Activated CD4-positive, alpha-beta memory T cell treated with anti-CD3 and anti-CD28 coated beads for 36 hours (primary cell): Measurements from ENCODE around the gene MXRA5. TPM values are rescaled to one million over a fixed set of nuclear protein-coding genes. Genes with fewer than 3 reads are reported as not detected.
"Not testable (repeated sequence)": the region's sequence is repeated elsewhere in the genome, so short reads cannot be mapped to it uniquely, and the experiment has no call there.

Experiments
- CTCF ChIA-PET: fragments of 350-600 bp; sonication (Branson Sonifier 250); formaldehyde crosslinking; loops from one replicate; lab custom pipeline; 2021; ENCODE audit warnings: antibody characterized with exemption, inconsistent platforms; lab: Charles Lee
- POLR2A ChIA-PET: fragments of 350-600 bp; sonication (Branson Sonifier 250); formaldehyde crosslinking; loops from one replicate; lab custom pipeline; 2021; ENCODE audit warnings: antibody characterized with exemption; lab: Charles Lee
- DNase-seq: peaks from one replicate; pipeline ENCODE4 v3.0.0-alpha.2; 2020
- H3K27ac Mint-ChIP-seq: one replicate; pipeline ENCODE4 v1.8.0; 2021; ENCODE audit warnings: mixed read lengths
- H3K27me3 Mint-ChIP-seq: one replicate; pipeline ENCODE4 v1.8.0; 2021; ENCODE audit warnings: mixed read lengths
- H3K36me3 Mint-ChIP-seq: one replicate; pipeline ENCODE4 v1.8.0; 2021; ENCODE audit warnings: mixed read lengths
- H3K4me1 Mint-ChIP-seq: one replicate; pipeline ENCODE4 v1.8.0; 2021; ENCODE audit warnings: low read depth, mixed read lengths
- H3K4me3 Mint-ChIP-seq: one replicate; pipeline ENCODE4 v1.8.0; 2021; ENCODE audit warnings: mild to moderate bottlenecking, mixed read lengths
- H3K9me3 Mint-ChIP-seq: one replicate; pipeline ENCODE4 v1.8.0; 2021; ENCODE audit warnings: mixed read lengths
- intact Hi-C: fragments of 100-400 bp; cut with micrococcal nuclease; formaldehyde crosslinking; loops from one replicate; pipeline ENCODE4 v1.15.1; 2023
- total RNA-seq, 2 experiments: library from RNA; stranded (reverse); gene quantifications; one replicate each; pipeline ENCODE4 v1.2.3, GENCODE V29; 2021

Gene MXRA5, protein sequence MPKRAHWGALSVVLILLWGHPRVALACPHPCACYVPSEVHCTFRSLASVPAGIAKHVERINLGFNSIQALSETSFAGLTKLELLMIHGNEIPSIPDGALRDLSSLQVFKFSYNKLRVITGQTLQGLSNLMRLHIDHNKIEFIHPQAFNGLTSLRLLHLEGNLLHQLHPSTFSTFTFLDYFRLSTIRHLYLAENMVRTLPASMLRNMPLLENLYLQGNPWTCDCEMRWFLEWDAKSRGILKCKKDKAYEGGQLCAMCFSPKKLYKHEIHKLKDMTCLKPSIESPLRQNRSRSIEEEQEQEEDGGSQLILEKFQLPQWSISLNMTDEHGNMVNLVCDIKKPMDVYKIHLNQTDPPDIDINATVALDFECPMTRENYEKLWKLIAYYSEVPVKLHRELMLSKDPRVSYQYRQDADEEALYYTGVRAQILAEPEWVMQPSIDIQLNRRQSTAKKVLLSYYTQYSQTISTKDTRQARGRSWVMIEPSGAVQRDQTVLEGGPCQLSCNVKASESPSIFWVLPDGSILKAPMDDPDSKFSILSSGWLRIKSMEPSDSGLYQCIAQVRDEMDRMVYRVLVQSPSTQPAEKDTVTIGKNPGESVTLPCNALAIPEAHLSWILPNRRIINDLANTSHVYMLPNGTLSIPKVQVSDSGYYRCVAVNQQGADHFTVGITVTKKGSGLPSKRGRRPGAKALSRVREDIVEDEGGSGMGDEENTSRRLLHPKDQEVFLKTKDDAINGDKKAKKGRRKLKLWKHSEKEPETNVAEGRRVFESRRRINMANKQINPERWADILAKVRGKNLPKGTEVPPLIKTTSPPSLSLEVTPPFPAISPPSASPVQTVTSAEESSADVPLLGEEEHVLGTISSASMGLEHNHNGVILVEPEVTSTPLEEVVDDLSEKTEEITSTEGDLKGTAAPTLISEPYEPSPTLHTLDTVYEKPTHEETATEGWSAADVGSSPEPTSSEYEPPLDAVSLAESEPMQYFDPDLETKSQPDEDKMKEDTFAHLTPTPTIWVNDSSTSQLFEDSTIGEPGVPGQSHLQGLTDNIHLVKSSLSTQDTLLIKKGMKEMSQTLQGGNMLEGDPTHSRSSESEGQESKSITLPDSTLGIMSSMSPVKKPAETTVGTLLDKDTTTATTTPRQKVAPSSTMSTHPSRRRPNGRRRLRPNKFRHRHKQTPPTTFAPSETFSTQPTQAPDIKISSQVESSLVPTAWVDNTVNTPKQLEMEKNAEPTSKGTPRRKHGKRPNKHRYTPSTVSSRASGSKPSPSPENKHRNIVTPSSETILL (N-terminal part only)
- total RNA-seq = not detected

DNA sequence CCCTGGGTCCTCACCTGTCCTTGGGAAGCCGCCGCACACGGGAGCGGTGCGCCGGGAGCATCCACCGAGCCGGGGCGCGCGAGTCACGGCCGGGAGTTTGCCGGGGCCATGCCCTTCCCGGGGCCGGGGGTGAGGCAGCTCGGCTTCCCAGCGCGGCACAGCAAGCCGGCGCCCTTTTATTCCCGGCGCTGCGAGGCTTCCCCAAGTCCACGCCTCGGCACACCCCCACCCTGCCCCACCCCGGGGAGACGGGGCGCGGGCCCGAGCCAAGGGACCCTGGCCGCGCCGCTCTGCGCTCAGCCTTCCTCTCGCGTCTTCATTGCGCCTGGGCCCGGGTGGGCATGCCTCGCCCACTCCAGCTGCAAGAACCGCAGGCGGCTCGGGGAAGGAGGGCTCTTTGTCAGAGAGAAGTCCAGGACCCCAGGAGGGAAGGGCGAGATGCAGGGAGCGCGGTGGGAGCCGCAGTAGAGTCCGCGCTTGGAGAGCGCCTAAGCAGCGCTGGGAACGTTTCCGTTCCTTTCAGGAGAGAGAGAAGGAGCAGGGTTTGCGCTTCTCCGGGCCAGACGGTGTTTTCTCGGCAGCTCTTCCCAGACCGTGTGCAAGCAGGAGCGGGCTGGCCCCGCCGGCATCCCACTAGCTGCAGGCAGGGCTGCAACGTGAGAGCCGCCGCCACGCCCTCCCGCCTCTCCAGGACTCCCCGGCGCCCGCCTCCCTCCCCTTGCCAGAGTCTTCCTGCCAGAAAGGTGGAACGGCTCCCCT lies at the start of gene MXRA5:
Gene MXRA5, minus strand, starts transcription at position 152 of the 759 bp plus-strand sequence. CDS start 2,819 bp downstream, outside the sequence.
- Mint-ChIP-seq H3K9me3 (no peaks in the 10 kb centered on the region), H3K27ac (no peak within 1 kb of the TSS), H3K36me3 (no peaks in the 10 kb centered on the region), H3K27me3 (peaks cover 19% of the 10 kb centered on the region), H3K4me3 (no peak within 1 kb of the TSS), H3K4me1 (no peaks in the 10 kb centered on the region)
- ChIA-PET CTCF (no interaction called here), POLR2A (no interaction called here)
- DNase-seq = no peak
- intact Hi-C loops = no loop called here

DNA sequence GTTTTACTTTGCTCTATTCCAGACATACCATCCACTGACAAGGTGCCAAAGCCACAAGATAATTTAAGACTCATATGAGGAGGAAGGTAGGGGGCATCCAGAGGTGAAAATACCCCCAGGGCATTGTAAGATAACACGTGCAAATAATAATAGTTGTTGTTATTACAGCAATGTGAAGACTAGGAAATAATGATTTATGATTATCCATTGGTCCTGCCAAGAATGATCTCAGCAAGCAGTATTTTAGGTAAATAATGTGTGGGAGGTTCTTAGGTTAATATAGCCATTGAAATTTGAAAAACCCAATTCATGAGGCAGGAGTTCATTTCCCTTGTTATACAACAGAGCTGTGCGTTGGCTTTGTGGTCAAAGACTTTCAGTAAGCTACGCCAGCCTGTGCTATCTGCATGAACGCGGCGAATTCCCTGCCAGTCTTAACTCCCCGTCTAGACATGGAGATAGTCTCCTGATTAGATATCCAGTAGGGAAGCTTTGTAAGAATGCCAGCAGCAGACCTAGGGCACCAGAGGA lies 47.2 kb upstream of the MXRA5 start:
- ChIA-PET CTCF (no interaction called here), POLR2A (no interaction called here)
- DNase-seq = no peak
- H3K4me1 Mint-ChIP-seq = no peaks in the 10 kb centered on the region
- no peaks in the 10 kb centered on the region for H3K27me3 Mint-ChIP-seq
- no peaks in the 10 kb centered on the region for H3K36me3 Mint-ChIP-seq
- intact Hi-C loops = no loop called here
- H3K4me3 Mint-ChIP-seq = no peak overlapping the region
- no peak overlapping the region for H3K27ac Mint-ChIP-seq
- no peaks in the 10 kb centered on the region for H3K9me3 Mint-ChIP-seq

DNA sequence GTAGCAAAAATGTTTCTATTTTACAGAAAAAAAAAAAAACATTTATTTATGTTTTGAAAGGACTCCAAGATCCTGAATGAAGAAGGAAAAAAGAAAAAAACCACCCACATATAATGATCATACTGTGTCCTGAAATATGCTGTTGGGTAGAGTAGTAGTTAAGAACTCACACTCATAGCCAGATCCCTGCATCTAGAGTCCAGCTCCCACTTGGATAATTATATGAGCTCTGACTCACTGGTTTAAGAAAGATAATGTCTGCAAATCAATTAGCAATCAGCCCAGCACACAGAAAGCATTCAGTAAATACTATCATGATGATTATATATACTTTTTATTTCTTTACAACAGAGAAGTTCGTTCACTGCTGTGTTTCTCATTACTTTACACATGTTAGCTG lies 46.7 kb upstream of the MXRA5 start:
- intact Hi-C loops = no loop called here

DNA sequence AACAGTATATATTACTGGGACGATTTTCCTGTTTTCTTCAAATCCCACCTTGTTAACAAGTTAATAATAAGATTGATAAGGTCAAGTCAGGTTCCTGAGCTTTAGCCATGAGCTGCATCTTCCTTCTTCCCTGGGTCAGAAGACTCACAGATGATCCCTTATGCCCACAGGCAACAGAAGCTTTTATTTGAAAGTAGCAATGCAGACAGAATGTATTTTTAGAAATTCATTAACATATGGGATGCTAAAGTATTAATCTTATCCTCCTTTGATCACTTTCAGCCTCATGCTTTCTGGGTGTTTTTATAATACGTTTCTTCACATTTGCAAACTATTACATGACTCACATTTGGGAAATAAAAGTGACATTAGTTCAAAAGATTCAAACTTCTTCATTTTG lies 42.0 kb upstream of the MXRA5 start:
- ChIA-PET CTCF (no interaction called here), POLR2A (no interaction called here)
- H3K4me1 Mint-ChIP-seq = no peaks in the 10 kb centered on the region
- H3K27me3 Mint-ChIP-seq = no peaks in the 10 kb centered on the region
- no peak overlapping the region for H3K4me3 Mint-ChIP-seq
- no peak overlapping the region for H3K27ac Mint-ChIP-seq
- no peaks in the 10 kb centered on the region for H3K9me3 Mint-ChIP-seq
- H3K36me3 Mint-ChIP-seq = no peaks in the 10 kb centered on the region
- DNase-seq = no peak
- intact Hi-C loops = no loop called here

More for the DNA sequence above, 46.7 kb upstream of the MXRA5 start:
- H3K27ac Mint-ChIP-seq = no peak overlapping the region
- POLR2A ChIA-PET = no interaction called here
- no peak for DNase-seq
- no peaks in the 10 kb centered on the region for H3K9me3 Mint-ChIP-seq
- CTCF ChIA-PET = no interaction called here
- H3K4me1 Mint-ChIP-seq = no peaks in the 10 kb centered on the region
- H3K36me3 Mint-ChIP-seq = no peaks in the 10 kb centered on the region
- H3K27me3 Mint-ChIP-seq = no peaks in the 10 kb centered on the region
- H3K4me3 Mint-ChIP-seq = no peak overlapping the region

DNA sequence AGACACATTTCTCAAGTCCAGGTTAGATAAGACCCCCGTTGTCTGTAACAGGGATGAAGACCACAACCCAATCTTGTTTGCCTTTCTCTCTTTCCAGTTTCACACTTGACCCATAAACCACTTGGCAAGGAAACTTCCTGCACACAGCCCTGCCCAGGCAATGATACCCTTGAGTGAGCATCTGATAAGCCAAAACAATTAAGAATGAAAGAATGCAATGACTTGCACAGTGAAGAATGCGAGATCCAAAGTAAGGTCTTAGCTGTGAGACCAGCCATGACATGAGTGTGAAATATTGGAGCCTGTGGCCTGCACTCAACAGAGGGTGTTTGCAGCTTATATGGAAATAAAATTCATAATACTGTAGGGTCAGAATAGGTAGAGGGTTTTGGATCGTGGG lies 37.9 kb upstream of the MXRA5 start:
- intact Hi-C loops = no loop called here
- POLR2A ChIA-PET = no interaction called here
- H3K27ac Mint-ChIP-seq = no peak overlapping the region
- H3K4me1 Mint-ChIP-seq = no peaks in the 10 kb centered on the region
- CTCF ChIA-PET = no interaction called here
- no peaks in the 10 kb centered on the region for H3K36me3 Mint-ChIP-seq
- DNase-seq = no peak
- H3K4me3 Mint-ChIP-seq = no peak overlapping the region
- H3K9me3 Mint-ChIP-seq = no peaks in the 10 kb centered on the region
- no peaks in the 10 kb centered on the region for H3K27me3 Mint-ChIP-seq

DNA sequence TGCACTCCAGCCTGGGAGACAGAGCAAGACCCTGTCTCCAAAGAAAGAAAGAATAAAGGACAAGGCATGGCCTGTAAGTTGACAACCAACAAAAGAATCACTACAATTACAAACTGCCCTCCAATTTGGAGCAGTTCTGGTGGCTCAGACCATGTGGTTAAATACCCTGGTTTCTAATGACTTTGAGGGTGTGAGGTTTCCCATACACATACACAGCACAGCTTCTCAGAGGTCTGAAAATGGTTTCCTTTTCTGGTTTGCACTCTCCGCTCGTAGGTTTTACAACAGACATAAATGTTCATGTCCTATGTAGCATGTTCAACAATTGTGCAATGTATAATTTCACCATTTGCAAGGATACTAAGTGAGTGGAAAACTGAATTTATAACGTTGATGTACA lies 34.2 kb upstream of the MXRA5 start:
- Mint-ChIP-seq H3K4me3 (no peak overlapping the region), H3K36me3 (no peaks in the 10 kb centered on the region), H3K4me1 (no peaks in the 10 kb centered on the region), H3K27ac (no peak overlapping the region), H3K9me3 (peaks cover 4% of the 10 kb centered on the region), H3K27me3 (no peaks in the 10 kb centered on the region)
- intact Hi-C loops = no loop called here
- ChIA-PET POLR2A (no interaction called here), CTCF (no interaction called here)
- DNase-seq = no peak

DNA sequence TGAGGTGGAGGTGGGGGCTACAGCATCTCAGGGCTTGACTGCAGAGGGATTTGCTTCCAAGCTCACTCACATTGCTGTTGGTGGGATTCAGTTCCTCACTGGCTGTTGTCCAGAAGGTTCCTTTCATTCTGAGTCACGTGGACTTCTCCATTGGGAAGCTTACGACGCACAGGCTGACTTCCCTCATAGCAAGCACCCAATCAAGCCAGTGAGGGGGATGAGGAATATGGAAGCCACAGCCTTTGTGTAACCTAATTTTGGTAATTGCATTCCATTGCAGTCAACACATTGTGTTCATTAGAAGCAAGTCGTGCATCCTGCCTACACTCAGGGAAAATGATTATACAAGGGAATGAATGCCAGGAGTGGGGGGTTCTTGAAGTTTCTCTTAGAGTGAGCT lies 32.7 kb upstream of the MXRA5 start:
- no peaks in the 10 kb centered on the region for H3K27me3 Mint-ChIP-seq
- intact Hi-C loops = no loop called here
- no peak overlapping the region for H3K4me3 Mint-ChIP-seq
- H3K27ac Mint-ChIP-seq = no peak overlapping the region
- POLR2A ChIA-PET = no interaction called here
- H3K4me1 Mint-ChIP-seq = no peaks in the 10 kb centered on the region
- CTCF ChIA-PET = no interaction called here
- DNase-seq = no peak
- peaks cover 4% of the 10 kb centered on the region for H3K9me3 Mint-ChIP-seq
- H3K36me3 Mint-ChIP-seq = no peaks in the 10 kb centered on the region

DNA sequence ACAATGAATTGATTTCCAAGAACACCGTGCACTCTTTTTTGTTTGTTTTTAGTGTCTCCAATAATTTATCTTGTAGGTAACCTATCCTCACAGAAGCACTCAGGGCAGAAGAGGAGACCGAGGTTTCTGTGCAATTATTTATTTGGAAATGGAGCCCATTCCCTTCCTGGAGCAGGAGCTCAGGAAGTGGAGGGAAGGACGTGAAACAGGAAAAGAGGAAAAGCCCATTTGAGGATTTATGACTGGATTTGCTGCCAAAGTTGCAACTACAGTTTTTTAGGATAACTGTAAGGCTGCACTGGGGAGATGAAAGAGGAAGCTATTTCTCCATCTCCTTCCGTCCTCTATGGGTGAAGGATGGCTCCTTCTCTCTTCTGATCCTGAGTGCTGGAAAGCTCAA lies 31.7 kb upstream of the MXRA5 start:
- H3K9me3 Mint-ChIP-seq = peaks cover 4% of the 10 kb centered on the region
- intact Hi-C loops = no loop called here
- no peak for DNase-seq
- ChIA-PET POLR2A (no interaction called here), CTCF (no interaction called here)
- no peaks in the 10 kb centered on the region for H3K27me3 Mint-ChIP-seq
- no peaks in the 10 kb centered on the region for H3K4me1 Mint-ChIP-seq
- H3K36me3 Mint-ChIP-seq = no peaks in the 10 kb centered on the region
- H3K4me3 Mint-ChIP-seq = no peak overlapping the region
- no peak overlapping the region for H3K27ac Mint-ChIP-seq

DNA sequence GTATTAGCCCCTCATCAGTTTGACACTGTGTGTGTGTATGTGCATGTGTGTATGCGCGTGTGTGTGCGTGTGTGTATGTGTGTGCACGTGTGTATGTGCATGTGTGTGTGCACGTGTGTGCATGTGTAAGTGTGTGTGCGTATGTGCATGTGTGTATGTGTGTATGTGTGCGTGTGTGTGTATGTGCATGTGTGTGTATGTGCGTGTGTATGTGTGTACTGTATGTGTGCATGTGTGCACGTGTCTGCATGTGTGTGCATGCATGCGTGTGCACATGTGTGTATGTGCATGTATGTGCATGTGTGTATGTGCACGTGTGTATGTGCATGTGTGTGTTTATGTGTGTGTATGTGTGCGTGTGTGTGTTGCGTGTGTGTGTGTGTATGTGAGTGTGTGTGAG lies 31.1 kb upstream of the MXRA5 start:
- no peak overlapping the region for H3K27ac Mint-ChIP-seq
- H3K9me3 Mint-ChIP-seq = peaks cover 4% of the 10 kb centered on the region
- ChIA-PET CTCF (no interaction called here), POLR2A (no interaction called here)
- no peaks in the 10 kb centered on the region for H3K36me3 Mint-ChIP-seq
- no peaks in the 10 kb centered on the region for H3K27me3 Mint-ChIP-seq
- no peak for DNase-seq
- no peak overlapping the region for H3K4me3 Mint-ChIP-seq
- H3K4me1 Mint-ChIP-seq = no peaks in the 10 kb centered on the region
- intact Hi-C loops = no loop called here

DNA sequence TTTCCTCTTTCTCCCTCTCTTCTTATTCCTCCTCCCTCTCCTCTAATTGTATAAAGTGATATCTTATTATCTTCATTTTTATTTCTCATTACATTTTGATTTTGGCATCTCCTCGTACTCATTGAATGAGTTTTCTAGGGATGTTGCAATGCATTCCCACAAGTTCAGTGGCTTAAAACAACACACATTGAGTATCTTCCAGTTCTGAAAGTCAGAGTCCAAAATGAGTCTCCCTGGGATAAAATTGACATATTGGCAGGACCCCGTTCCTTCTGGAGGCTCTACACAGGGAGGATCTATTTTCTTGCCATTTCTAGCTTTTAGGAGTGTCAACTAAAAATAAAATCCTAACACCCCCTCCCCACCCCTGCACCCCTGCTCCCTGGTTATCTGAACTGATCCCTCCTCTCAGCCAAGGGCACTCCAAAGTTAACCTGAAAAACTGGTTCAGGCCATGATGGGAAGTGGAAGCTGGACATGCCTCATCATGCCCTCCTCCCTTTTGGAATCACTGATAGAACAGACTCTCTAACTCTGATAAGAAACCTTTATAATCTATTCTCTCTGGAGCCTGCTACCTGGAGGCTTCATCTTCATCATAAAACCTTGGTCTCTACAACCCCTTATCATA lies 29.5 kb upstream of the MXRA5 start:
- H3K4me3 Mint-ChIP-seq, H3K27me3 Mint-ChIP-seq, intact Hi-C loops, POLR2A ChIA-PET, H3K4me1 Mint-ChIP-seq, H3K9me3 Mint-ChIP-seq, H3K27ac Mint-ChIP-seq, DNase-seq, H3K36me3 Mint-ChIP-seq, CTCF ChIA-PET: not testable (repeated sequence)

DNA sequence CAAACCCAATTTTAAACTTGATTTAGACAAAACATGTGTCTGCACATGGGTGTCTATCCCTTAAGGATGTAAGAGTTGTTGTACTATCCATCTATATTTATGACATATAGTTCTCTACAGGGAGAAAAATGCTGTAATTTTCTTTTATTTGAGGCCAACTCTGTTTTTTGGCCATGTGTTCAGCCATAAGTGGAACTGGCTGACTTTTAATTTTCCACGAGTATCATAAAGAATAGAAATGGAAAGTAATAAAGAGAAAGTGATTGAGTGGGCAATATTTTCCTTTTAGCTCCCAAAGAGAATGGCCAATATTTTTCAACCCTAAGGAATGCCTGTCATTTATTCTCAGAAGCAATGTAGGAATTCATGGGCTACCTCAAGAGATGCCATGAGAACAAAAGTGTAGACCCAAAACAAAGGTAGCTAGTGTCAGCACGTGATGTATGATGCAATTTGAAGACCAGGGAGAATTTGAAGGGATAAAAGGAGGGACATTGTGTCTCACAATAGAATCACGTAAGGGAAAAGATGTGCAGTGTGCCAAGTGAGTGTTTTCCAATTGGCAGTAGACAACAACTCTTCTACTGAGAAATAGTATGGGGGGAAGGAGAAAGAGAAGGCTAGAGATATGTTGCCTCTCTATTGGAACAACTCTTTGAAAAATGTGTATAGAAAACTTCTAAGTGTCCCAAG lies 27.8 kb upstream of the MXRA5 start:
- intact Hi-C loops = no loop called here
- CTCF ChIA-PET = no interaction called here

More for the DNA sequence above, 27.8 kb upstream of the MXRA5 start:
- POLR2A ChIA-PET = no interaction called here
- Mint-ChIP-seq H3K9me3 (peaks cover 4% of the 10 kb centered on the region), H3K27ac (no peak overlapping the region), H3K27me3 (no peaks in the 10 kb centered on the region), H3K4me1 (no peaks in the 10 kb centered on the region), H3K4me3 (no peak overlapping the region), H3K36me3 (no peaks in the 10 kb centered on the region)
- DNase-seq = no peak
